K562 (cell line): Measurements from ENCODE around the gene SRRT. TPM values are rescaled to one million over a fixed set of nuclear protein-coding genes. Genes with fewer than 3 reads are reported as not detected.

ENCODE experiments used
- ATAC-seq: fragments of 200-7000 bp; cut with Tn5 transposase; 3 replicates; pipeline ENCODE4 v1.9.1; 2020; ENCODE audit warnings: moderate library complexity
- BruUV-seq: library from RNA; stranded (reverse); fragments of 400-500 nt; replicated peaks from 2 replicates; lab custom pipeline; 2021; lab: Mats Ljungman, UMichigan
- CTCF ChIA-PET: fragments of 300-600 bp; formaldehyde crosslinking; extraction: SDS; loops from one replicate; lab custom pipeline; 2021; ENCODE audit warnings: low intra/inter-chr PET ratio; lab: Yijun Ruan, JAX
- POLR2A ChIA-PET: fragments of 300-600, 350-650 bp; sonication (Branson Sonifier 250); formaldehyde crosslinking; extraction: SDS; loops from one replicate; lab custom pipeline; 2021; ENCODE audit warnings: antibody characterized with exemption, inconsistent platforms; lab: Yijun Ruan, JAX
- DNase-seq, 4 experiments: peaks; one replicate each; pipeline versions ENCODE4 v3.0.0 to v3.0.0-alpha.2; 2011 to 2018; ENCODE audit warnings: low spot score in 3 of 4, mixed read lengths in 3 of 4; ENCODE audit errors: extremely low read depth in 1 of 4
- FAIRE-seq: peaks from 2 replicates; lab custom pipeline; 2011; peaks lifted over from hg19 to GRCh38; lab: Jason Lieb, UNC
- H2AFZ ChIP-seq: 2 replicates; pipeline ENCODE4 v1.6.0; 2011; ENCODE audit warnings: low read depth, low read length, control low read depth, inconsistent platforms
- H3K27ac ChIP-seq: fragments of 200-600 bp; 3 replicates; pipeline ENCODE4 v1.8.0; 2011; ENCODE audit warnings: low read depth, mild to moderate bottlenecking, control low read depth, inconsistent platforms, low read length, moderate library complexity, mixed read lengths; ENCODE audit errors: extremely low read depth
- H3K27me3 ChIP-seq, 2 experiments: fragments of 300-600 bp in 1 of 2; 2 replicates in 1 of 2; 3 replicates in 1 of 2; pipeline versions ENCODE4 v1.6.0 to v1.8.0; 2011; ENCODE audit warnings: inconsistent platforms in 2 of 2, low read length in 2 of 2, mild to moderate bottlenecking in 1 of 2, mixed read lengths in 1 of 2, moderate library complexity in 1 of 2; ENCODE audit not compliant: control insufficient read depth in 2 of 2, insufficient read depth in 2 of 2
- H3K36me3 ChIP-seq: fragments of 300-600 bp; 3 replicates; pipeline ENCODE4 v1.8.0; 2011; ENCODE audit warnings: mild to moderate bottlenecking, low read length, inconsistent platforms; ENCODE audit not compliant: control insufficient read depth, insufficient read depth
- H3K4me1 ChIP-seq, 2 experiments: fragments of 200-600 bp in 1 of 2; replicated peaks in 1 of 2; 2 replicates in 1 of 2; 3 replicates in 1 of 2; pipeline versions ENCODE4 v1.5.1 to v1.8.0; 2011; ENCODE audit warnings: inconsistent platforms in 2 of 2, low read length in 2 of 2, mild to moderate bottlenecking in 1 of 2, mixed read lengths in 1 of 2, moderate library complexity in 1 of 2; ENCODE audit not compliant: control insufficient read depth in 2 of 2, insufficient read depth in 2 of 2
- H3K4me2 ChIP-seq: 2 replicates; pipeline ENCODE4 v1.6.1; 2011; ENCODE audit warnings: low read length, control low read depth, inconsistent platforms, mixed read lengths; ENCODE audit not compliant: insufficient read depth
- H3K4me3 ChIP-seq: fragments of 200-600 bp; sonication (generic), shearing (Covaris generic); 2 replicates; pipeline ENCODE4 v1.5.1; 2016; ENCODE audit warnings: control low read depth, inconsistent platforms
- H3K79me2 ChIP-seq: fragments of 200-600 bp; 3 replicates; pipeline ENCODE4 v1.8.0; 2011; ENCODE audit warnings: low read length, inconsistent platforms; ENCODE audit not compliant: control insufficient read depth, insufficient read depth
- H3K9ac ChIP-seq, 2 experiments: 2 replicates each; pipeline versions ENCODE4 v1.6.0 to v1.6.1; 2011; ENCODE audit warnings: low read depth in 2 of 2, low read length in 2 of 2, control low read depth in 1 of 2, inconsistent platforms in 1 of 2, mild to moderate bottlenecking in 1 of 2, mixed read lengths in 1 of 2; ENCODE audit not compliant: insufficient read depth in 1 of 2
- H3K9me1 ChIP-seq: one replicate; pipeline ENCODE4 v1.6.0; 2011; ENCODE audit warnings: inconsistent platforms, mild to moderate bottlenecking, low read length, moderate library complexity; ENCODE audit not compliant: control insufficient read depth, insufficient read depth
- H3K9me3 ChIP-seq: replicated peaks from 2 replicates; pipeline ENCODE4 v1.5.1; 2011; ENCODE audit warnings: low read depth, low read length, inconsistent platforms; ENCODE audit not compliant: control insufficient read depth, insufficient read depth
- H4K20me1 ChIP-seq: replicated peaks from 2 replicates; pipeline ENCODE4 v1.6.1; 2011; ENCODE audit warnings: low read length, inconsistent platforms, mixed read lengths; ENCODE audit not compliant: control insufficient read depth, insufficient read depth
- BHLHE40 ChIP-seq: IDR thresholded peaks from 2 replicates; pipeline ENCODE4 v1.6.1; 2011; ENCODE audit warnings: low read length, improper control_type of control experiment
- EP300 ChIP-seq: IDR thresholded peaks from 2 replicates; pipeline ENCODE4 v1.6.1; 2012; ENCODE audit warnings: low read length, improper control_type of control experiment
- ETV1 ChIP-seq: fragments of 450-650 bp; conservative IDR thresholded peaks from 2 replicates; pipeline ENCODE4 v1.6.1; 2016; ENCODE audit warnings: missing genetic modification characterization, control low read depth, low read depth, missing compliant biosample characterization
- MLX ChIP-seq, 2 experiments: fragments of 450-650 bp in 1 of 2; sonication (generic) in 1 of 2; formaldehyde crosslinking; conservative IDR thresholded peaks; 2 replicates each; pipeline versions ENCODE4 v1.4.0 to v1.8.1; 2020 to 2022; ENCODE audit warnings: mild to moderate bottlenecking in 1 of 2, missing genetic modification reagents in 1 of 2
- PHB ChIP-seq: fragments of 250-450 bp; sonication (Bioruptor Pico); IDR thresholded peaks from 2 replicates; pipeline ENCODE4 v1.5.0; 2021
- POLR2G ChIP-seq: fragments of 200-400 bp; formaldehyde crosslinking; IDR thresholded peaks from 2 replicates; pipeline ENCODE4 v1.6.1; 2017; ENCODE audit warnings: low read depth, mild to moderate bottlenecking, antibody characterized with exemption, low read length, moderate library complexity
- SAFB2 ChIP-seq: fragments of 200-400 bp; formaldehyde crosslinking; IDR thresholded peaks from 2 replicates; pipeline ENCODE4 v1.6.1; 2018; ENCODE audit warnings: borderline replicate concordance, low read length, low read depth, moderate library complexity; ENCODE audit not compliant: severe bottlenecking
- SLC30A9 ChIP-seq: fragments of 250-450 bp; sonication (Bioruptor Pico); IDR thresholded peaks from 2 replicates; pipeline ENCODE4 v1.8.0; 2022; ENCODE audit warnings: mild to moderate bottlenecking, moderate library complexity
- SMAD4 ChIP-seq: fragments of 250-450 bp; sonication (Bioruptor Pico); conservative IDR thresholded peaks from 2 replicates; pipeline ENCODE4 v1.8.0; 2021; ENCODE audit warnings: inconsistent platforms, mild to moderate bottlenecking, moderate library complexity
- SMC3 ChIP-seq: conservative IDR thresholded peaks from 2 replicates; pipeline ENCODE4 v1.6.1; 2011; ENCODE audit warnings: low read depth, low read length, improper control_type of control experiment; ENCODE audit not compliant: insufficient read depth
- THRA ChIP-seq: fragments of 450-650 bp; IDR thresholded peaks from 2 replicates; pipeline ENCODE4 v1.6.1; 2017; ENCODE audit warnings: mild to moderate bottlenecking, moderate library complexity
- ZEB2 ChIP-seq: fragments of 450-650 bp; IDR thresholded peaks from 2 replicates; pipeline ENCODE4 v1.6.1; 2016
- ZNF121 ChIP-seq: sonication (generic); formaldehyde crosslinking; conservative IDR thresholded peaks from 2 replicates; pipeline ENCODE4 v1.8.0; 2022; ENCODE audit warnings: missing genetic modification reagents
- ZNF217 ChIP-seq: sonication (generic); formaldehyde crosslinking; IDR thresholded peaks from 2 replicates; pipeline ENCODE4 v1.8.0; 2022; ENCODE audit warnings: mild to moderate bottlenecking, missing genetic modification reagents
- ZNF3 ChIP-seq: fragments of 250-450 bp; sonication (Bioruptor Pico); IDR thresholded peaks from 2 replicates; pipeline ENCODE4 v1.5.0; 2021; ENCODE audit warnings: mild to moderate bottlenecking, moderate library complexity
- WGBS: fragments of 100-300 bp; shearing (Covaris generic); methylation state at CpG from one replicate; pipeline ENCODE4 v1.1.6; 2016; ENCODE audit warnings: low coverage, mixed read lengths; ENCODE audit not compliant: insufficient coverage; ENCODE audit errors: missing lambda C conversion rate; 5-methylcytosine and 5-hydroxymethylcytosine counted together
- in situ Hi-C: fragments of 300-500 bp; cut with MboI; formaldehyde crosslinking; loops from 4 replicates; pipeline ENCODE4 v1.15.0; 2018; ENCODE audit warnings: inconsistent platforms, mixed read lengths
- intact Hi-C: fragments of 100-400 bp; cut with micrococcal nuclease; formaldehyde crosslinking; loops from 2 replicates; pipeline ENCODE4 v1.14.2; 2022
- polyA plus RNA-seq, 8 experiments: library from polyadenylated mRNA; depleted of rRNA in 4 of 8; stranded (reverse) in 5 of 8; unstranded in 3 of 8; fragments of >200 nt; fragmentation: Nextera tagmentation in 2 of 8; fragmentation: Illumina TruSeq in 1 of 8; extraction: Ambion mirVana in 2 of 8; extraction: Trizol in 1 of 8; gene quantifications; 2 replicates each; pipeline versions ENCODE4 v1.2.1 to v1.2.3, GENCODE V29; 2011 to 2014; ENCODE audit warnings: inconsistent platforms in 1 of 8, missing spikeins in 1 of 8
- total RNA-seq, 7 experiments: library from RNA; depleted of rRNA in 6 of 7; stranded (reverse); fragments of >200 nt in 6 of 7; fragmentation: Illumina TruSeq in 2 of 7; extraction: Trizol in 2 of 7; gene quantifications; 2 replicates each; pipeline versions ENCODE4 v1.2.1 to v1.2.3, GENCODE V29; 2011 to 2021; ENCODE audit warnings: low replicate concordance in 1 of 7

Gene SRRT
- total and polyA plus RNA-seq, 9 of the 15 experiments (the other 6 are each of a cell fraction or from before 2014, with no cell fraction given) = 10.3 to 263 (median 84.4) TPM

- TF ChIP-seq SMC3 (no peak), THRA (no peak), EP300 (peak; percentile 74), SAFB2 (no peak)
Measured at GRCh38 chr7:100867040-100867775, 7.7 kb upstream of the SRRT start, which contains the start of gene TRIP6 (continued).

GRCh38 chr7:100867776-100868485 is 7.0 kb upstream of the SRRT start:
- BruUV-seq = no TSS peak
- peaks cover 48% of the 10 kb centered on the region; the same call in 2 of the 3 replicates for H3K36me3 ChIP-seq
- H3K9ac ChIP-seq = peak overlapping the region; percentile 98
- in situ Hi-C loops = no loop called here
- H3K79me2 ChIP-seq = peaks cover 31% of the 10 kb centered on the region
- H3K4me2 ChIP-seq = peak overlapping the region; percentile 95
- ATAC-seq (peak; percentile 41), FAIRE-seq (peak; percentile 35), DNase-seq (peak; percentile 57 to 75 (median 66))
- intact Hi-C loops = no loop called here
- H3K27ac ChIP-seq = peak overlapping the region; percentile 97
- H3K27me3 ChIP-seq = no peaks in the 10 kb centered on the region
- no peaks in the 10 kb centered on the region for H3K9me1 ChIP-seq
- no peaks in the 10 kb centered on the region for H4K20me1 ChIP-seq
- WGBS = under 1% methylated on average over 26 of the region's 27 CpGs
- peak overlapping the region; percentile 90 for H3K4me3 ChIP-seq
- H2AFZ ChIP-seq = peak overlapping the region; percentile 82
- peaks cover 18 to 48% of the 10 kb centered on the region in 2 experiments for H3K4me1 ChIP-seq
- ChIA-PET POLR2A (interaction anchor here (0.7 to 1.0 kb wide), 2 partner anchors 21 to 140 kb away, joined by 3 read pairs; partner anchors contain the start of gene UFSP1), CTCF (no interaction called here)
- no peaks in the 10 kb centered on the region for H3K9me3 ChIP-seq
- TF ChIP-seq ETV1 = no peak
- no peak for TF ChIP-seq SMAD4 (CRISPR knock-in tag)
- no peak for TF ChIP-seq ZNF121 (CRISPR knock-in tag)
- no peak for TF ChIP-seq PHB (CRISPR knock-in tag)
- TF ChIP-seq ZNF217 (CRISPR knock-in tag) = no peak
- TF ChIP-seq BHLHE40 = no peak
- TF ChIP-seq ZEB2 = no peak
- no peak for TF ChIP-seq ZNF3
- no peak for TF ChIP-seq SLC30A9
- no peak for TF ChIP-seq MLX (CRISPR knock-in tag; conservative IDR thresholded peaks at IDR 0.05)
- no peak for TF ChIP-seq POLR2G
